Neural progenitor cell (in vitro differentiated cells): ENCODE data around the gene RAPGEF2.
"Not testable (repeated sequence)": the region's sequence is repeated elsewhere in the genome, so short reads cannot be mapped to it uniquely, and the experiment has no call there.

Experiments
- CTCF ChIP-seq: fragments of 200-600 bp; sonication (generic); IDR thresholded peaks from 2 replicates; pipeline ENCODE4 v1.5.1; 2017; ENCODE audit warnings: antibody characterized with exemption, mild to moderate bottlenecking
- EZH2 ChIP-seq: fragments of 200-600 bp; sonication (generic); IDR thresholded peaks from 2 replicates; pipeline ENCODE4 v1.6.1; 2017; ENCODE audit warnings: antibody characterized with exemption, mild to moderate bottlenecking, moderate library complexity

- not testable (repeated sequence) for TF ChIP-seq CTCF, EZH2
Observed at GRCh38 chr4:159068139-159068538, 34.7 kb upstream of the RAPGEF2 start.
